Gastrocnemius medialis (tissue), 4 donors: ENCODE data around the gene DDX24.

ENCODE experiments used
- POLR2A ChIP-seq, 2 donors: fragments of 450-650 bp; IDR thresholded peaks; one replicate each; pipeline ENCODE4 v1.6.1; 2017; ENCODE audit warnings: antibody characterized with exemption in 2 of 2, mild to moderate bottlenecking in 2 of 2, moderate library complexity in 2 of 2
- TF ChIP-seq, protein P1 (sequence below), 5 experiments: fragments of 450-650 bp in 3 of 5; fragments of 200-600 bp in 2 of 5; sonication (generic) in 2 of 5; IDR thresholded peaks in 4 of 5; conservative IDR thresholded peaks in 1 of 5; 1 replicate in 4 of 5; 2 replicates in 1 of 5; pipeline ENCODE4 v1.5.1; 2016 to 2019; ENCODE audit warnings: antibody characterized with exemption in 5 of 5, mild to moderate bottlenecking in 3 of 5, moderate library complexity in 3 of 5

DNA sequence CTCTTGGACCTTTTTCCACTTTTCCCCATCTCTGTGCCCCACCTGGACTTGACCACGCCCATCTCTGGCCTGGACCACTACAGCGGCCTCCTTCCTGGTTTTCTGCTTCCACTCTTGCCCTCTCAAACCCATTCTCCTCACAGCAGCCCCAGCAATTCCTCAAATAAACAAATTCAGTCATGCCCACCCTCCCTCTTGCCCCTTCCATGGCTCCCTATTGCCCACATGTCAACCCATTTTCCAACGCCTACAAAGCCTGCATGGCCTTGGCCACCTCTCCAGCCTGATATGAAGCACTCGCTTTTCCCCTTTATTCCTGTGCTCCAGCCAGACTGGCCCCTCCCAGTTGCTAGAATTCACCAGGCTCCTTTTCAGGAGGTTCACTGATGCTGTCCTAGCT is 60.7 kb downstream of the DDX24 start:
- TF ChIP-seq, protein P1, sequence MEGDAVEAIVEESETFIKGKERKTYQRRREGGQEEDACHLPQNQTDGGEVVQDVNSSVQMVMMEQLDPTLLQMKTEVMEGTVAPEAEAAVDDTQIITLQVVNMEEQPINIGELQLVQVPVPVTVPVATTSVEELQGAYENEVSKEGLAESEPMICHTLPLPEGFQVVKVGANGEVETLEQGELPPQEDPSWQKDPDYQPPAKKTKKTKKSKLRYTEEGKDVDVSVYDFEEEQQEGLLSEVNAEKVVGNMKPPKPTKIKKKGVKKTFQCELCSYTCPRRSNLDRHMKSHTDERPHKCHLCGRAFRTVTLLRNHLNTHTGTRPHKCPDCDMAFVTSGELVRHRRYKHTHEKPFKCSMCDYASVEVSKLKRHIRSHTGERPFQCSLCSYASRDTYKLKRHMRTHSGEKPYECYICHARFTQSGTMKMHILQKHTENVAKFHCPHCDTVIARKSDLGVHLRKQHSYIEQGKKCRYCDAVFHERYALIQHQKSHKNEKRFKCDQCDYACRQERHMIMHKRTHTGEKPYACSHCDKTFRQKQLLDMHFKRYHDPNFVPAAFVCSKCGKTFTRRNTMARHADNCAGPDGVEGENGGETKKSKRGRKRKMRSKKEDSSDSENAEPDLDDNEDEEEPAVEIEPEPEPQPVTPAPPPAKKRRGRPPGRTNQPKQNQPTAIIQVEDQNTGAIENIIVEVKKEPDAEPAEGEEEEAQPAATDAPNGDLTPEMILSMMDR (IDR thresholded peaks at IDR 0.05 in 4 of 5, conservative IDR thresholded peaks at IDR 0.05 in 1 of 5) = no peak
- TF ChIP-seq POLR2A (IDR thresholded peaks at IDR 0.05) = no peak
